ENCODE data around the gene INIP.

The INIP gene

GRCh38 chr9:112665347-112665746 lies 52.6 kb downstream of the INIP start:
- no peak for DNase-seq

GRCh38 chr9:112664531-112664930 lies 53.4 kb downstream of the INIP start:
- no peak for DNase-seq

DNA sequence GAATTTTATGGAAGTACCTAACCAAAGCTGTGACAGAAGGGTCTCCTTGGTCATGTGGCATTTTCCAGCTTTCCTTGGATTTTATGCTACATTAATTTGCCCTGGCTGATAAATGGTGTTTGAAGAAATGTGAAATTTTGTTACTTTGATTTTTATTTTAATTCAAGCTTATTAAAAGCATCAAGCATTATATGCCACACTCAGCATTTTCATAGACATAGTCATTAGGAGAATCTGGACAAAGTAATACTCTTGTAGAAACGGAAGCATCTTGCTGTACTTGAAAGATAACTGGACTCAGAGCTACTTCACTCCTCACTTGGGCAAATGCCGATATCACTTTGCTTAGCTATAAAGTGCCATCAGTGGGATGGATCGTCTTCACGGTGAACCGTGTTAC lies 54.2 kb downstream of the INIP start:
- DNase-seq: no peak

GRCh38 chr9:112659906-112660305 lies 58.0 kb downstream of the INIP start:
- no peak for DNase-seq

- no peak for DNase-seq
Observed at GRCh38 chr9:112655668-112656067, 62.2 kb downstream of the INIP start.

GRCh38 chr9:112654282-112654681 lies 63.6 kb downstream of the INIP start:
- no peak for DNase-seq

- no peak for DNase-seq
Observed at GRCh38 chr9:112648624-112649023, 69.3 kb downstream of the INIP start.

DNA sequence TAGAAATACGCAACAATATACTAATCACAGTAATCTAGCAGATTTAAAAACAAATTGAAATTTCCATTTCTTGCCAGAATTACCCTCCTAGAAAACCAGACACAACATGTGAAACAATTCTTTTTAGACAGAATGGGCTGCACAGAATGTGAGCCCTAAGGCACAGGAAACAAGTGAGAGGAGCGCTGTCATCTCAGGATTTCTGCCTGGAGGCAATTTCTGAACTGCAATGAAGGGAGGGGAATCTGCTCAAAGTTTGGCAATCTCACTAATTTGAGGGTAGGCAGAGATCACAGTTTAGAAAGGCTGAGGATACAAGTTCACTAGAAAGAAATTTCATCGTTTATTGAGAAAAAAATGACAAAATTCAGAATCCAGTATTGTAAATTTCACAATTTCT lies 70.3 kb downstream of the INIP start:
- DNase-seq: no peak

DNA sequence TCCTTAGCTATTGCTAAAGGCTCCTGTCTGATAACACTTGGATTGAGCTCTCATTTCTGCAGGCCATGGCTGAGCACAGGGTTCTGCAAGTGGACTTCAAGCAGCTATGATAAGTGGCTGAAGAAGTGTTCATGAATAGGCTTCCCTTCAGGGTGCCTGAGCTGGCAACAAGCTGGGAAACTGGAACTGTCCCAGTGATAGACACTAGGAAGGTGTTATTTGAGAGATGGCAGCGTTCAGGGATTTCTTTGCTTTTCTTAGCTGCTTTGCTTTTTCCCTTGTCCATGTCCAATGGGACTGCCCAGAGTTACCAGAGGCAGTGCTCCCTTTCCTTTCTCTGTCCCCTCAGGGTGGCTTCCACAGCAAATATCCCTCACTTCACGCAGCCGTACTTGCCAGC lies 75.8 kb downstream of the INIP start:
- DNase-seq: no peak

DNA sequence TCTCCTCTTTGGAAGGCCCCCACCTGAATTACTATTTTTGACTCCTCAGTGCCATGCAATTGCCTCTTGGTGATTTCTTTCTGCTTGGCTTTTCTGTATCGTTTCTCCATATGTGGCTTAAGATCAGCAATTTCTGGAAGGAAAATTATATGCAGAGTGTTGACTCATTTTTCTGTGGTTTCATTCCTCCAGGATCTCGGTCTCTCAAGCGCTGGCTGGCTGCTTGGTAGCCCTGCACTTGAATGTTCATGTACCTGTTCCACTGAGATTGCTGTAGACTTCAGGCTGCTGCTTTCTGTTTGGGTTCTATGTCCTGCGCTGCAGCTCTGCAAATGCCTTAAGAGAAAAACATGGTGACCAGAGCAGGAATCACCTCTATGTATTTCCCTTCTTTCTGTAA lies 77.6 kb downstream of the INIP start:
- DNase-seq: no peak

Measured in activated CD4-positive, alpha-beta T cell treated with anti-CD3 and anti-CD28 coated beads for 1 hour (primary cell).